ENCODE measurements around the gene CHST13.
"Not testable (repeated sequence)": the region's sequence is repeated elsewhere in the genome, so short reads cannot be mapped to it uniquely, and the experiment has no call there.

CHST13 gene

GRCh38 chr3:126531051-126531330 lies 7.0 kb downstream of the CHST13 start:
- in situ Hi-C loops (cut with MboI; ENCODE audit: low pct_unique_long_range_greater_than_20kb, low sequenced_read_pairs, unreplicated experiment) = no loop called here
- no peak for DNase-seq (ENCODE audit: low spot score)
- no peak for TF ChIP-seq CTCF (IDR thresholded peaks at IDR 0.05; ENCODE audit: extremely low read depth, insufficient read depth, missing control alignments)

- no peak for DNase-seq (ENCODE audit: low spot score)
- TF ChIP-seq CTCF (IDR thresholded peaks at IDR 0.05; ENCODE audit: extremely low read depth, insufficient read depth, missing control alignments) = no peak
- in situ Hi-C loops (cut with MboI; ENCODE audit: low pct_unique_long_range_greater_than_20kb, low sequenced_read_pairs, unreplicated experiment) = no loop called here
These were observed 9.6 kb downstream of the CHST13 start for GRCh38 chr3:126533506-126533905.

DNA sequence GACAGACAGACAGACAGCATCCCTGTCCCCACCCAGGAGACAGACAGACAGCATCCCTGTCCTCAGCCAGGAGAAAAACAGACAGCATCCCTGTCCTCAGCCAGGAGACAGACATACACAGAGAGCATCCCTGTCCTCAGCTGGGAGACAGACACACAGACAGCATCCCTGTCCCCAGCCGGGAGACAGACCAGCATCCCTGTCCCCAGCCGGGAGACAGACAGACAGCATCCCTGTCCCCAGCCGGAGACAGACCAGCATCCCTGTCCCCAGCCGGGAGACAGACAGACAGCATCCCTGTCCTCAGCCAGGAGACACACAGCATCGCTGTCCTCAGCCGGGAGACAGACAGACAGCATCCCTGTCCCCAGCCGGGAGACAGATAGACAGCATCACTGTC lies 10.8 kb downstream of the CHST13 start:
- DNase-seq (ENCODE audit: low spot score); in situ Hi-C loops (cut with MboI; ENCODE audit: low pct_unique_long_range_greater_than_20kb, low sequenced_read_pairs, unreplicated experiment): not testable (repeated sequence)

DNA sequence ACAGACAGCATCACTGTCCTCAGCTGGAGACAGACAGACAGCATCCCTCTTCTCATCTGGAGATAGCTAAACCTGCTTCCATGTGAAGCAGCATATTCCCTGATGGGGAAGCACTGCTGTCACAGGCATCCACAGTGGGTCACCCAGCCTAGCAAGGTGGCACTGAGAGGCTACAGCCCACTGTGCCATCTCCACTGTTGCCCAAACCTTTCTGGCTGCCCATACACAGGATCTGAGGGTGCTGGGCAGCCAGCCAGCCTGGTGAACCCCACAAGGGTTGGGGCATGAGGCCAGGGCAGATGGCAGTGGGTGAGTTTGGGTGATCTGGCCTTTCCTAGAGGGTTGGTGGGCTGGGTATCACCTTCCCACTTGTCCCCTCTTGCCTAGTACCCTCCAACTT lies 11.7 kb downstream of the CHST13 start:
- no peak for DNase-seq (ENCODE audit: low spot score)
- in situ Hi-C loops (cut with MboI; ENCODE audit: low pct_unique_long_range_greater_than_20kb, low sequenced_read_pairs, unreplicated experiment) = no loop called here
- TF ChIP-seq CTCF (IDR thresholded peaks at IDR 0.05; ENCODE audit: extremely low read depth, insufficient read depth, missing control alignments) = no peak

DNA sequence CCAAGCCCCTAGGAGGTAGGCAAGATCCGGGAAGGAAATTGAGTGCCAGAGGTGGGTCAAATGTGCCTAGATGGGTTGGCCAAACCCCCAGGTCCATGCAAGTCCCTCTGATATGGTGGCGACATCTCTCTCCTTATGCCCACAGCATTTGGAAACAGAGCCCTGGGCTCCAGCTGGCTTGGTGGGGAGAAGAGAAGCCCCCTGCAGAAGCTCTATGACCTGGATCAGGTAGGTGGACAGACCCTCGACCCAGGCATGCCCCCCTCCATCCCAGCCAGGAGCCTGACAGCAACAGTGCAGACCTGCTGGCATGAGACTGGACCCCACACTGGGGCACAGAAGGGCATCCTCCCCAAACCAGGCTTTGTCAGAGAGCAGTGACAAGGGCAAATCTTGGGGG lies 12.2 kb downstream of the CHST13 start:
- no peak for DNase-seq (ENCODE audit: low spot score)
- TF ChIP-seq CTCF (IDR thresholded peaks at IDR 0.05; ENCODE audit: extremely low read depth, insufficient read depth, missing control alignments) = no peak
- in situ Hi-C loops (cut with MboI; ENCODE audit: low pct_unique_long_range_greater_than_20kb, low sequenced_read_pairs, unreplicated experiment) = no loop called here

GRCh38 chr3:126537116-126537729 lies 13.3 kb downstream of the CHST13 start:
- TF ChIP-seq CTCF (IDR thresholded peaks at IDR 0.05; ENCODE audit: extremely low read depth, insufficient read depth, missing control alignments) = no peak
- in situ Hi-C loops (cut with MboI; ENCODE audit: low pct_unique_long_range_greater_than_20kb, low sequenced_read_pairs, unreplicated experiment) = no loop called here
- DNase-seq (ENCODE audit: low spot score) = no peak

DNA sequence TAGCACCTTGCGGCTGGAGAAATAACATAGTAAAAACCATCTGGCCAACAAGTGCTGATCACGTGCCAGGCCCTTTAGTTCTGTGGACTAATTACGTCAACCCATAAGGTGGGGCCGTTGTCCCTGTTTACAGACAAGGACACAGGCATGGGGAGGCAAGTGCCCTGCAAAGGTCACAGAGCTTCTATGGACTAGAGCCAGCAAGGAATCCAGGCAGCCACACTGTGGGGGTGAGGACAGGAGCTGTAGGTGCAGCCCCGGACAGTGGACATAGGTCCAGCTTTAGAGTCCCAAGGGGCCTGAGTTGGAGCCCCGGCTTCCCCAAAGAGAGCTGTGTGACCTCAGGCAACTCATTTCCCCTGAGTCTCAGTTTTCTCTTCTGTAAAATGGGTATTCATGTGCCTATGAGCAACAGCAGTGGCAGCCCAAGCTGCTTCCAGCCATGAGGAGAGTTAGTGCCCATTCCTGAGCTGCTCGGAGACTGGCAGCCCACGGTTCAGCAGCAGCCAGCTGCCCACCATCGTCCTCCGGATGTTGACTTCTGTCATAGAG lies 13.9 kb downstream of the CHST13 start:
- no peak for DNase-seq (ENCODE audit: low spot score)
- in situ Hi-C loops (cut with MboI; ENCODE audit: low pct_unique_long_range_greater_than_20kb, low sequenced_read_pairs, unreplicated experiment) = no loop called here
- no peak for TF ChIP-seq CTCF (IDR thresholded peaks at IDR 0.05; ENCODE audit: extremely low read depth, insufficient read depth, missing control alignments)
